ENCODE data around the gene RAP2B. TPM values are rescaled to one million over a fixed set of nuclear protein-coding genes. Genes with fewer than 3 reads are reported as not detected.

Gene RAP2B
- total RNA-seq, 1 experiment from 2014 or later = 18.2 TPM

- H4K20me1 ChIP-seq (ENCODE audit: control insufficient read depth, insufficient read depth, insufficient read length) = no peaks in the 10 kb centered on the region
- no peaks in the 10 kb centered on the region for H3K79me2 ChIP-seq (ENCODE audit: insufficient read depth, low read length)
- H3K9ac ChIP-seq (ENCODE audit: extremely low read depth, insufficient read length, low read length) = no peak overlapping the region
- DNase-seq = no peak
- no peak overlapping the region for H2BK5ac ChIP-seq (ENCODE audit: insufficient read length, low read length)
- H3K79me1 ChIP-seq (ENCODE audit: insufficient read depth, low read depth, low read length, poor library complexity, severe bottlenecking) = no peaks in the 10 kb centered on the region
- no peak overlapping the region for H2BK12ac ChIP-seq (ENCODE audit: insufficient read length, low read depth, low read length)
- Mint-ChIP-seq H3K27me3 (ENCODE audit: low read depth) (no peaks in the 10 kb centered on the region), H3K4me3 (no peak overlapping the region), H3K4me1 (peaks cover 11 to 17% of the 10 kb centered on the region in 2 experiments), H3K9me3 (no peaks in the 10 kb centered on the region), H3K27ac (no peak overlapping the region; a peak in 1 of 7 replicates), H3K36me3 (ENCODE audit: insufficient read depth in 1 of 3, low read depth in 3 of 3) (no peaks in the 10 kb centered on the region)
- no peak overlapping the region for H3K27ac ChIP-seq (ENCODE audit: insufficient read length, low read depth, low read length)
- no peak overlapping the region for H2AFZ ChIP-seq (ENCODE audit: low read length)
- H3K4ac ChIP-seq (ENCODE audit: low read depth, low read length) = no peak overlapping the region
- no peak overlapping the region for H2BK15ac ChIP-seq (ENCODE audit: low read depth, low read length)
- no peaks in the 10 kb centered on the region for H3K9me3 ChIP-seq (ENCODE audit: control insufficient read depth, low read depth, low read length)
- H3K23ac ChIP-seq (ENCODE audit: insufficient read length, low read depth, low read length) = no peak overlapping the region
- H2AK5ac ChIP-seq (ENCODE audit: insufficient read length, low read length) = no peak overlapping the region
- H3K56ac ChIP-seq (ENCODE audit: insufficient read length, low read depth, low read length) = no peak overlapping the region
- no peaks in the 10 kb centered on the region for H3K27me3 ChIP-seq (ENCODE audit: insufficient read depth, low read length)
- H2BK20ac ChIP-seq (ENCODE audit: low read depth, low read length, poor library complexity, severe bottlenecking) = no peak overlapping the region
- H3K4me1 ChIP-seq (ENCODE audit: insufficient read depth, low read length) = no peaks in the 10 kb centered on the region; the same call in 1 of the 2 replicates
- TF ChIP-seq CTCF (conservative IDR thresholded peaks at IDR 0.05) = no peak
- H3K18ac ChIP-seq (ENCODE audit: insufficient read length, low read depth, low read length) = no peak overlapping the region
- H3K23me2 ChIP-seq (ENCODE audit: insufficient read length, low read depth, low read length, poor library complexity, severe bottlenecking) = no peaks in the 10 kb centered on the region
- no CpG with 5 or more reads among the region's 2 CpGs for WGBS (ENCODE audit: extremely low coverage, insufficient read length, low lambda C conversion rate)
- H4K8ac ChIP-seq (replicated peaks; ENCODE audit: insufficient read length, low read depth, low read length) = no peak overlapping the region
- no peak overlapping the region for H4K5ac ChIP-seq (ENCODE audit: insufficient read length, low read depth, low read length)
- H3K14ac ChIP-seq (ENCODE audit: insufficient read depth, low read length) = no peak overlapping the region
- H3T11ph ChIP-seq (ENCODE audit: low read length) = no peak overlapping the region
- no peak overlapping the region for H4K91ac ChIP-seq (ENCODE audit: insufficient read length, low read depth, low read length)
- no peak overlapping the region for H2BK120ac ChIP-seq (ENCODE audit: low read depth, low read length, poor library complexity, severe bottlenecking)
- H3K4me2 ChIP-seq (ENCODE audit: insufficient read depth, insufficient read length, low read length) = no peak overlapping the region
Measured at GRCh38 chr3:153216928-153217327, 54.9 kb downstream of the RAP2B start.

All from H9 (cell line).